CMK (cell line): Measurements from ENCODE around the gene CANX.
"Not testable (repeated sequence)": the region's sequence is repeated elsewhere in the genome, so short reads cannot be mapped to it uniquely, and the experiment has no call there.

Experiments used
- DNase-seq: peaks from one replicate; pipeline ENCODE4 v3.0.0-alpha.2; 2010; ENCODE audit warnings: low read depth

The CANX gene, protein sequence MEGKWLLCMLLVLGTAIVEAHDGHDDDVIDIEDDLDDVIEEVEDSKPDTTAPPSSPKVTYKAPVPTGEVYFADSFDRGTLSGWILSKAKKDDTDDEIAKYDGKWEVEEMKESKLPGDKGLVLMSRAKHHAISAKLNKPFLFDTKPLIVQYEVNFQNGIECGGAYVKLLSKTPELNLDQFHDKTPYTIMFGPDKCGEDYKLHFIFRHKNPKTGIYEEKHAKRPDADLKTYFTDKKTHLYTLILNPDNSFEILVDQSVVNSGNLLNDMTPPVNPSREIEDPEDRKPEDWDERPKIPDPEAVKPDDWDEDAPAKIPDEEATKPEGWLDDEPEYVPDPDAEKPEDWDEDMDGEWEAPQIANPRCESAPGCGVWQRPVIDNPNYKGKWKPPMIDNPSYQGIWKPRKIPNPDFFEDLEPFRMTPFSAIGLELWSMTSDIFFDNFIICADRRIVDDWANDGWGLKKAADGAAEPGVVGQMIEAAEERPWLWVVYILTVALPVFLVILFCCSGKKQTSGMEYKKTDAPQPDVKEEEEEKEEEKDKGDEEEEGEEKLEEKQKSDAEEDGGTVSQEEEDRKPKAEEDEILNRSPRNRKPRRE

GRCh38 chr5:179698935-179699615, at the start of gene CANX:
TSS of gene CANX (plus strand) at chr5:179698967. CDS start at chr5:179705682, 6,715 bp downstream.
- DNase-seq, result no peak

GRCh38 chr5:179649166-179649703, 49.5 kb upstream of the CANX start:
- DNase-seq, result not testable (repeated sequence)

DNA sequence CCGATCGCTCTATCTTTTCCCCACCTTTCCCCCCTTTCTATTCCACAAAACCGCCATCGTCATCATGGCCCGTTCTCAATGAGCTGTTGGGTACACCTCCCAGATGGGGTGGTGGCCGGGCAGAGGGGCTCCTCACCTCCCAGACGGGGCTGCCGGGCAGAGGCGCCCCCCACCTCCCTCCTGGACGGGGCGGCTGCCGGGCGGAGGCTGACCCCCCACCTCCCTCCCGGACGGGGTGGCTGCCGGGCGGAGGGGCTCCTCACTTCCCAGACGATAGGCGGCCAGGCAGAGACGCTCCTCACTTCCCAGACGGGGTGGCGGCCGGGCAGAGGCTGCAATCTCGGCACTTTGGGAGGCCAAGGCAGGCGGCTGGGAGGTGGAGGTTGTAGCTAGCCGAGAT, 48.5 kb upstream of the CANX start:
- DNase-seq, result not testable (repeated sequence)

DNA sequence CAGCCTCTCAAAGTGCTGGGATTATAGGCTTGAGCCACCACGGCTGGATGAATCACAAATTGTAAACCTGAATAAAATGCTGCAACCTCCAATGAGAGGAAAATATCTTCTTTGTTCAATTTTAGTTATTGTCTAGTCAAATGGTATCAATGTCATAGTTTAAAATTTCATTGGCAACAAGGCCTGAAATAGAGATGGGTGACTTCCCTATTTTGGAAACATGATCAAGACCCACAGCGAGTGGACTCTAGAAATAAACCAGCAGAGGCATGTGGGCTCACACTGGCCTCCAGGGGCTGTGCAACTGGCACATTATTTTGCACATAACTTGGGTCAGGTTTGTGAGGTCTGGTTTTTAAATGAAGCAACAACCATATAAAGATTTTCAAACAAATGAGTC, 45.6 kb upstream of the CANX start:
- not testable (repeated sequence) for DNase-seq

GRCh38 chr5:179657302-179658178, 41.2 kb upstream of the CANX start:
- DNase-seq, result not testable (repeated sequence)

DNA sequence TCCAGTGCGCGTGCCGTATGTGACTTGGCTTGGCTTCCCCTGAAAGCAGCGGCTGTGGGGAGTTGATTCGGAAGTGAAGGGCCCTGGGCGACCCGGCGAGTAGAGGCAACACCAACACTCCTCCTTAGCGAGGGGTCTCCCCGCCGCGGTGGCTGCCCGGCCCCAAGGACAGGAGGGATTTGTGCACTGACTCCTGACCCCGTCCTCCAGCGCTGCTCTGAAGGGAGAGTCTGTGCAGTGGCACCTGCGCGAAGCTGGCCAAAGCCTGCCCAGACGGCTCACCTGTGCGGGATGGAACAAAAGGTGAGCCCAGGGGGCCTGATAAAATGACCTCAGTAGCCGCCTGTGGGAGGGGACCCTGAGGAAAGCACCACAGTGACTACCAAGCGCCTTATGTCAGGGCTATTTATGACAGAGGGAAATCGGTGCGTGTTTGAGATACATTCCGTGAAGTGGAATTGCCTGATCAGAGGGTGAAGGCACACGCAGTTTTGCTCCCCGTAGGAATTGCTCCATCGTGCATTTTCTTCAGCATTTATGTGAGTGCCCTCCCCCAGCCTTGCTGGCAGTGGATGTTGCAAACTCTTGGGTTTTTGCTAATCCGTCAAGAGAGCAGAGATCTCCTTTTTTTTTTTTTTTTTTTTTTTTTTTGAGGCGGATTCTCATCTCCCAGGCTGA, 40.4 kb upstream of the CANX start:
- not testable (repeated sequence) for DNase-seq

GRCh38 chr5:179661647-179662046, 37.1 kb upstream of the CANX start:
- DNase-seq, result not testable (repeated sequence)

DNA sequence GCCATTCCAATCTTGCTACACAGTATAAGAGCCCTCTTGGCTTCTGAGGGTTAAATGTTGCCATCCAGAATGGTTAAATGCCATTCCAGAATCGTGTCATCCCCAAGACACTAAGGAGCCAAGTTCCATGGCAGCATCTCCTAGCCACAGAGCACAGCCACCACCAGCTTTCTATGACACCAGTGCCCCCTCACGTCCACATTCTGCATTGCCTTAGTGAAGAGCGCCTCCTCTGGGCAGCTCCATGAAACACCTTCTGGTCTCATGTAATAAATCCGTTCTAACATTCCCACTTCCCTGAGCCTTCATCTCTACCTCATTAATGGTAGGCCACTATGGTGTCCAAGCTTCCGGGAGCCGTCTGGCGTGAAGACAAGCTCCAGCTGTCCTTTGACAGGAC, 30.4 kb upstream of the CANX start:
- DNase-seq, result peak; percentile 20

DNA sequence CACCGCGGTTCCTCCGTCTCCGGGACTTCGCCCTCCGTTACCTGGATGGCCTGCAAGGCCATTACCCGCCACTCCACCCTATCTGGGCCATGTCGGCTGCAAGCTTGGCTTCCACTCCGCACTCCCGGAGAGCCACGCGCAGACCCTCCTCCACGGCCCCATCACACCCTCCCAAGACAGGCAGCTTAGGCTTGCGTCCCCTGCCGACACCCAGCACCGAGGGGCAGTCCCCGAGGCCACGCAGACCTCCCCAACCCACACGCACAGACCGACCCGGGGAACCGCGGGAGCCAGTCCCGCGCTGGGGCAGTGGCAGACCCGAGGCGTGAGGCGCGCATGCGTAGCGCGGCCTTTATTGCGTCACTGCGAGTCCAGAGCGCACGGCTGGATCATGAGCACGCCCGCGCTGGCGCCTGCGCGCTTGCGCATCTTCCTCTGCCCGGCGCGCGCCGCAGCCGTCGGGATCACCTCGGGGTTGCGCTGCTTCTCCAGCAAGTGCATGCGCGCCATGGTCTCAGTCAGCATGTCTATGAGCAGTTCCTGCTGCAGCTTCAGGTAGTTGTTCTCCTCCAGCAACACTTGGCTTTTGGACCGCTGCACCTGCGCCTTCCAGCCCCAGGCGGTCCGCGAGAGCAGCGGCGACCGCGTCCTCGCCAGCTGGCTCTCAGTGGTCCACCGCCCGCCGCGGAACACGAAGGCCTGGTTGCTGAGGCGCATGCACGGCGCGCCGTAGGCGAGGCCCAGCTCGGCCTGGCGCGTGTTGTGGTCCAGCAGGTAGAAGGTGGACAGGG, 20.3 kb upstream of the CANX start:
- peak; percentile 92 for DNase-seq

DNA sequence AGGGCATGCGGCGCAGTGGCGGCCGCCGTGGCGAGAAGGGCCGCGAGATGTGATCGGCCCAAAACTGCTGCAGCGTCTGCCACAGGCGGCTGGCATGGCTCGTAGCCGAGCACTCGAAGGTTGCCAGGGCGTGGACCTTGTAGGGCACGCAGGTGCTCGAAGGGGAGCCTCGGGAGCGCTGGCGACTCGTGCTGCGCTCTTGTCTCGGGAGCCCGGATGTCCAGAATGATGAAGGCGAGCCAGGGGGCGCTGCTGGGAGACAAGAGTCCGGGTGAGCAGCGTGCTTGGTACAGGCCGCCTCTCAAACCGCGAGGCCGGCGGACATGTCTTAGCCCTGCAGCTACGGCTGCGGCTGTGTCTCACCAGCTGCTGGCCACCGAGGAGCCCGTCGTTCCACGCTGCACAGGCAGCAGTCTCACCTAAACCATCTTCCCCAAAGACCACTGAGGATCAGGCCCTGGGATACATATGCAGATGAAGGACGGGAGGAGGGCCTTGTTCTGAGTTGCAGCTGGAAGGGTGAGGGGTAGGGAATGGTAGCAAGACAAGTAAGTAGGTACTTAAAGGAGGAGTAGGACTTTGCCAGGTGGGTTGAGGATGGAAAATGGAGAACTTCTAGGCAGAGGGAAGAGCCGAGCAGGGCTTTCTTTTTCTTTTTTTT, 19.6 kb upstream of the CANX start:
- no peak for DNase-seq

DNA sequence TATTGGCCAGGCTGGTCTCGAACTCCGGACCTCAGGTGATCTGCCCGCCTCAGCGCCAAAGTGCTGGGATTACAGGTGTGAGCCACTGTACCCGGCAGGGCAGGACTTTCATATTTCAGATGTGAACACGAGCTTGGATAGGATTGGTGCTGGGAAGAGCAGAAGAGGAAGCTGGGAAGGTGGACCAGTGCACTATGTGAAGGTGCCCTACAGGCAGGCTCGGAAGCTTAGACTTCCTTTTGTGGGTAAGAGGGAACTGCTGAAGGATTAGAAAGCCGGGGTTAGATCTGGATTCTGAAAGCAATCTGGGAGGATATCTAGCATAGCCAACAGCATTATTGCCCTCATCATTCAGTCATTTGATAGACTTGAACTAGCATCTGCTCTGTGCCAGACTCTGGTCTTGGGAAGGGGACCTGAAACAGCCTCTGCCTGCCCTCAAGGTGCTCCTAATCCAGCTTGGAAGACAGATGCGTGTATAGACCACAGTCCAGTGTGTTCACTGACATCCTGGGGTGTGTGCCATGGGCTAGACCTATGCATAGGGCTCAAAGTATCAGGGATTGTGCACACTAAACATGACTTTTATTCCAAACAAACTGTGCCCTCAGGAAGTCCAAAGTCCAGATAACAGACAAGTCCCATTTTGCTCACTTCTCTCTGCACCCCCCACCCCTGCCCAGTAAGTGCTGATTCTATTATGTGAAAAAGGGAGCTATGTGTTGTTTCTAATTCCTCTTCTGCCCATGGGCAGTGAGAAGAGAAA, 18.6 kb upstream of the CANX start:
- no peak for DNase-seq

GRCh38 chr5:179680780-179681401, 17.9 kb upstream of the CANX start, which contains the start of gene CBY3:
TSS of gene CBY3 (minus strand) at chr5:179681034. CDS start at chr5:179680918, 116 bp downstream.
- DNase-seq, result no peak

- not testable (repeated sequence) for DNase-seq
Measured at GRCh38 chr5:179689212-179689611, 9.6 kb upstream of the CANX start.

- no peak for DNase-seq
Measured at GRCh38 chr5:179694561-179694960, 4.2 kb upstream of the CANX start.

- DNase-seq, result no peak
Measured at GRCh38 chr5:179696603-179697002, 2.2 kb upstream of the CANX start.

- DNase-seq, result no peak
Measured at GRCh38 chr5:179697108-179697507, 1.7 kb upstream of the CANX start.

DNA sequence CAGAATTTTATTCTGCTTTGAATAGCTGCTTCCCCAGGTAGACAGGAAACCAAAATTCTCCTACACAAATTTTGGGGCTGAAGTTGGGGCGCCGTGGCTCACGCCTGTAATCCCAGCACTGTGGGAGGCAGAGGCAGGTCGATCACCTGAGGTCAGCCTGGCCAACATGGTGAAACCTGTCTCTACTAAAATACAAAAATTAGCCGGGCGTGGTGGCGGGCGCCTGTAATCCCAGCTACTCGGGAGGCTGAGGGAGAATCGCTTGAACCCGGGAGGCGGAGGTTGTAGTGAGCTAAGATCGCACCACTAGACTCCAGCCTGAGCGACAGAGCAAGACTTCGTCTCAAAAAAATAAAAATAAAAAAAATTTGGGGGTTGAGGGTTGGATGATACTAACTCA, 1.2 kb upstream of the CANX start:
- DNase-seq, result not testable (repeated sequence)
